Tibial artery (tissue), 4 donors: ENCODE data around the gene CFAP100.
A peak's percentile ranks its signal among the peaks of the same experiment; 100 is the strongest.

Experiments
- DNase-seq, 2 donors: peaks; one replicate each; pipeline ENCODE4 v3.0.0-alpha.2; 2019
- H3K27ac ChIP-seq, 2 donors: fragments of 200-600 bp; sonication (generic) in 1 of 2; 1 replicate in 1 of 2; 2 replicates in 1 of 2; pipeline ENCODE4 v1.5.1; 2018 to 2019; ENCODE audit warnings: mild to moderate bottlenecking in 1 of 2
- H3K27me3 ChIP-seq, 2 donors: fragments of 200-600 bp; sonication (generic) in 1 of 2; one replicate each; pipeline versions ENCODE4 v1.5.1 to v1.6.0; 2016 to 2019
- H3K36me3 ChIP-seq, 3 donors: fragments of 200-600 bp; sonication (generic) in 2 of 3; one replicate each; pipeline ENCODE4 v1.5.1; 2016 to 2019; ENCODE audit warnings: mild to moderate bottlenecking in 2 of 3
- H3K4me1 ChIP-seq, 4 donors: fragments of 200-600 bp; sonication (generic) in 2 of 4; 1 replicate in 3 of 4; 2 replicates in 1 of 4; pipeline ENCODE4 v1.5.1; 2016 to 2019
- H3K4me3 ChIP-seq, 2 donors: fragments of 200-600 bp; sonication (generic) in 1 of 2; 1 replicate in 1 of 2; 2 replicates in 1 of 2; pipeline ENCODE4 v1.5.1; 2018 to 2019; ENCODE audit warnings: mild to moderate bottlenecking in 2 of 2
- H3K9me3 ChIP-seq, 3 donors: fragments of 200-600 bp; sonication (generic) in 1 of 3; one replicate each; pipeline ENCODE4 v1.5.1; 2016 to 2019
- intact Hi-C: fragments of 100-400 bp; cut with DNase I; formaldehyde crosslinking; loops from one replicate; pipeline ENCODE4 v1.15.0; 2023; ENCODE audit warnings: low total_unique reads
- TF ChIP-seq, protein P1 (sequence below), 2 experiments: fragments of 200-600 bp in 1 of 2; fragments of 450-650 bp in 1 of 2; IDR thresholded peaks; one replicate each; pipeline ENCODE4 v1.5.1; 2017 to 2019; ENCODE audit warnings: antibody characterized with exemption in 2 of 2, mild to moderate bottlenecking in 1 of 2, moderate library complexity in 1 of 2

Gene CFAP100

GRCh38 chr3:126432361-126433104 lies 37.8 kb downstream of the CFAP100 start:
- Histone ChIP-seq H3K36me3 (peaks cover 22 to 56% (median 45%) of the 10 kb centered on the region in 3 donors), H3K27me3 (no peaks in the 10 kb centered on the region), H3K4me3 (no peak overlapping the region), H3K4me1 (no peaks in the 10 kb centered on the region), H3K27ac (no peak overlapping the region), H3K9me3 (peaks cover 0 to 14% (median 5%) of the 10 kb centered on the region in 3 donors)
- intact Hi-C loops, result no loop called here
- TF ChIP-seq, protein P1, sequence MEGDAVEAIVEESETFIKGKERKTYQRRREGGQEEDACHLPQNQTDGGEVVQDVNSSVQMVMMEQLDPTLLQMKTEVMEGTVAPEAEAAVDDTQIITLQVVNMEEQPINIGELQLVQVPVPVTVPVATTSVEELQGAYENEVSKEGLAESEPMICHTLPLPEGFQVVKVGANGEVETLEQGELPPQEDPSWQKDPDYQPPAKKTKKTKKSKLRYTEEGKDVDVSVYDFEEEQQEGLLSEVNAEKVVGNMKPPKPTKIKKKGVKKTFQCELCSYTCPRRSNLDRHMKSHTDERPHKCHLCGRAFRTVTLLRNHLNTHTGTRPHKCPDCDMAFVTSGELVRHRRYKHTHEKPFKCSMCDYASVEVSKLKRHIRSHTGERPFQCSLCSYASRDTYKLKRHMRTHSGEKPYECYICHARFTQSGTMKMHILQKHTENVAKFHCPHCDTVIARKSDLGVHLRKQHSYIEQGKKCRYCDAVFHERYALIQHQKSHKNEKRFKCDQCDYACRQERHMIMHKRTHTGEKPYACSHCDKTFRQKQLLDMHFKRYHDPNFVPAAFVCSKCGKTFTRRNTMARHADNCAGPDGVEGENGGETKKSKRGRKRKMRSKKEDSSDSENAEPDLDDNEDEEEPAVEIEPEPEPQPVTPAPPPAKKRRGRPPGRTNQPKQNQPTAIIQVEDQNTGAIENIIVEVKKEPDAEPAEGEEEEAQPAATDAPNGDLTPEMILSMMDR (IDR thresholded peaks at IDR 0.05), result no peak
- DNase-seq, result no peak

DNA sequence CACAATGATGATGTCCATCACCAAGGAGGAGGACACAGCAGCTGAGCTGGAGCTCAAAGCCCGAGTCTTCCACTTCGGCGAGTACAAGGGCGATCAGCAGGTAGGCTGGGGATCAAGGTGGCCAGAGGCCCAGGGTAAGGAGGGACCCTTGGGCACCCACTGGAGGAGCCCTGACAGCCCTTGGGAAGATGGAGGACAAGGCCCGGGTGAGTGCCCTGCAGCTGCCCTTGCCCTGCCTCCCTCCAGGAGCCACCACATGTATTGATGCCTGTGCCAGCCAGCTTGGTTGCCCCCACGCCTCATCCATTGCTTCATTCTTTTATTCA lies 38.4 kb downstream of the CFAP100 start:
- H3K4me3 ChIP-seq, result no peak overlapping the region
- intact Hi-C loops, result no loop called here
- peaks cover 0 to 10% (median 5%) of the 10 kb centered on the region in 3 donors for H3K9me3 ChIP-seq
- peak in 1 of 2 donors; percentile 39 for DNase-seq
- H3K36me3 ChIP-seq, result peaks cover 22 to 61% (median 50%) of the 10 kb centered on the region in 3 donors
- TF ChIP-seq, protein P1 (IDR thresholded peaks at IDR 0.05), result no peak
- no peaks in the 10 kb centered on the region for H3K4me1 ChIP-seq
- no peaks in the 10 kb centered on the region for H3K27me3 ChIP-seq
- H3K27ac ChIP-seq, result no peak overlapping the region

- Histone ChIP-seq H3K4me3 (no peak overlapping the region), H3K36me3 (peaks cover 28 to 67% (median 53%) of the 10 kb centered on the region in 3 donors), H3K9me3 (peaks cover 0 to 6% (median 5%) of the 10 kb centered on the region in 3 donors), H3K27ac (no peak overlapping the region), H3K4me1 (no peaks in the 10 kb centered on the region), H3K27me3 (no peaks in the 10 kb centered on the region)
- peak in 1 of 2 donors; percentile 42 for DNase-seq
- intact Hi-C loops, result no loop called here
- TF ChIP-seq, protein P1 (IDR thresholded peaks at IDR 0.05), result no peak
Observed at GRCh38 chr3:126433496-126434263, 39.0 kb downstream of the CFAP100 start.

GRCh38 chr3:126434264-126434590 lies 39.5 kb downstream of the CFAP100 start:
- TF ChIP-seq, protein P1 (IDR thresholded peaks at IDR 0.05), result no peak
- intact Hi-C loops, result no loop called here
- H3K4me3 ChIP-seq, result no peak overlapping the region
- no peak for DNase-seq
- peaks cover 34 to 73% (median 59%) of the 10 kb centered on the region in 3 donors for H3K36me3 ChIP-seq
- no peak overlapping the region for H3K27ac ChIP-seq
- H3K4me1 ChIP-seq, result no peaks in the 10 kb centered on the region
- peaks cover 0 to 5% (median 5%) of the 10 kb centered on the region in 3 donors for H3K9me3 ChIP-seq
- no peaks in the 10 kb centered on the region for H3K27me3 ChIP-seq

DNA sequence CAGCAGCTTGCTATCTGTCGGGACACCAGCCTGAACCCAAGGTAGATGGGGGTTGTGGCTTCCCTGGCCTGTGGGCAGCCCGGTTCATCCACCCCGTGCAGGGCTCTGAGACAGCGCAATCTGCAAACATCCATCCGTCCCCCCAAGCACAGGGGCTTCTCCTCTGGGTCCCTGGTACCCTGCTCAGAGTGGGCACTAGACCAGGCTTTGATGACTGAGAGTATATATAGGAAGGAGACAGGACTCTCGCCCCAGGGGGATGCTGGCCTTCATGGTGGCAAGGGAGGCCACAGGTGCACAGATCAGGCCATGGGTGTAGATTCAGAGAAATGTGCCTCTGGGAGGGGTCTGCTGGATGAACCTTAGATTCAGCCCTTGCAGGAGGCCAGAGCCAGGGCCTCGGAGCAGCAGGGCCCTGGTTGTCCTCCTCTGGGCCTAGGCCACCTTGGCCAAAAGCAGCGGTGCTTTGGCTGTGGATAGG lies 40.3 kb downstream of the CFAP100 start:
- Histone ChIP-seq H3K36me3 (peaks cover 37 to 80% (median 66%) of the 10 kb centered on the region in 3 donors), H3K9me3 (peaks cover 0 to 5% (median 5%) of the 10 kb centered on the region in 3 donors), H3K27me3 (no peaks in the 10 kb centered on the region), H3K27ac (no peak overlapping the region), H3K4me1 (no peaks in the 10 kb centered on the region), H3K4me3 (no peak overlapping the region)
- TF ChIP-seq, protein P1 (IDR thresholded peaks at IDR 0.05), result no peak
- intact Hi-C loops, result no loop called here
- peak in 1 of 2 donors; percentile 45 for DNase-seq
